Prostate gland (tissue), 2 donors: ENCODE measurements around the gene PALLD.

Source experiments
- CTCF ChIP-seq, 4 experiments: fragments of 200-600 bp in 2 of 4; fragments of 450-650 bp in 2 of 4; sonication (generic) in 2 of 4; IDR thresholded peaks; 1 replicate in 3 of 4; 2 replicates in 1 of 4; pipeline ENCODE4 v1.5.1; 2016 to 2019; ENCODE audit warnings: antibody characterized with exemption in 4 of 4, mild to moderate bottlenecking in 2 of 4, moderate library complexity in 2 of 4
- POLR2A ChIP-seq: fragments of 450-650 bp; IDR thresholded peaks from one replicate; pipeline ENCODE4 v1.6.1; 2016; ENCODE audit warnings: antibody characterized with exemption, mild to moderate bottlenecking
- POLR2AphosphoS5 ChIP-seq: sonication (generic); formaldehyde crosslinking; IDR thresholded peaks from one replicate; pipeline ENCODE4 v1.6.1; 2017; ENCODE audit warnings: antibody characterized with exemption

GRCh38 chr4:168712316-168712890, 215.6 kb downstream of the PALLD start:
- TF ChIP-seq POLR2A, result no peak
- TF ChIP-seq CTCF (IDR thresholded peaks at IDR 0.05), result no peak
- no peak for TF ChIP-seq POLR2AphosphoS5
